Upper lobe of left lung (tissue), 4 donors: ENCODE measurements around the gene BEND7.

Experiments used
- EP300 ChIP-seq, 4 donors: sonication (generic); formaldehyde crosslinking; IDR thresholded peaks; one replicate each; pipeline ENCODE4 v1.5.1; 2017; ENCODE audit warnings: antibody characterized with exemption in 4 of 4, control low read depth in 2 of 4
- POLR2A ChIP-seq, 4 donors: fragments of 450-650 bp; IDR thresholded peaks; one replicate each; pipeline ENCODE4 v1.5.1; 2016 to 2017; ENCODE audit warnings: antibody characterized with exemption in 4 of 4, mild to moderate bottlenecking in 2 of 4
- POLR2AphosphoS5 ChIP-seq, 2 donors: sonication (generic); formaldehyde crosslinking; IDR thresholded peaks; one replicate each; pipeline ENCODE4 v1.5.1; 2017; ENCODE audit warnings: antibody characterized with exemption in 2 of 2
- TF ChIP-seq, protein P1 (sequence below), 6 experiments: fragments of 450-650 bp in 4 of 6; fragments of 200-600 bp in 2 of 6; sonication (generic) in 2 of 6; IDR thresholded peaks; one replicate each; pipeline ENCODE4 v1.5.1; 2016 to 2019; ENCODE audit warnings: antibody characterized with exemption in 6 of 6

GRCh38 chr10:13505052-13505680, 23.6 kb downstream of the BEND7 start:
- TF ChIP-seq POLR2A (IDR thresholded peaks at IDR 0.05) (no peak), POLR2AphosphoS5 (IDR thresholded peaks at IDR 0.05) (no peak), EP300 (IDR thresholded peaks at IDR 0.05) (no peak)
- TF ChIP-seq, protein P1, sequence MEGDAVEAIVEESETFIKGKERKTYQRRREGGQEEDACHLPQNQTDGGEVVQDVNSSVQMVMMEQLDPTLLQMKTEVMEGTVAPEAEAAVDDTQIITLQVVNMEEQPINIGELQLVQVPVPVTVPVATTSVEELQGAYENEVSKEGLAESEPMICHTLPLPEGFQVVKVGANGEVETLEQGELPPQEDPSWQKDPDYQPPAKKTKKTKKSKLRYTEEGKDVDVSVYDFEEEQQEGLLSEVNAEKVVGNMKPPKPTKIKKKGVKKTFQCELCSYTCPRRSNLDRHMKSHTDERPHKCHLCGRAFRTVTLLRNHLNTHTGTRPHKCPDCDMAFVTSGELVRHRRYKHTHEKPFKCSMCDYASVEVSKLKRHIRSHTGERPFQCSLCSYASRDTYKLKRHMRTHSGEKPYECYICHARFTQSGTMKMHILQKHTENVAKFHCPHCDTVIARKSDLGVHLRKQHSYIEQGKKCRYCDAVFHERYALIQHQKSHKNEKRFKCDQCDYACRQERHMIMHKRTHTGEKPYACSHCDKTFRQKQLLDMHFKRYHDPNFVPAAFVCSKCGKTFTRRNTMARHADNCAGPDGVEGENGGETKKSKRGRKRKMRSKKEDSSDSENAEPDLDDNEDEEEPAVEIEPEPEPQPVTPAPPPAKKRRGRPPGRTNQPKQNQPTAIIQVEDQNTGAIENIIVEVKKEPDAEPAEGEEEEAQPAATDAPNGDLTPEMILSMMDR (IDR thresholded peaks at IDR 0.05), result no peak
